Type B pancreatic cell (in vitro differentiated cells): Measurements from ENCODE around the gene RAB33B. TPM values are rescaled to one million over a fixed set of nuclear protein-coding genes. Genes with fewer than 3 reads are reported as not detected.
"Not testable (repeated sequence)": the region's sequence is repeated elsewhere in the genome, so short reads cannot be mapped to it uniquely, and the experiment has no call there.

ENCODE experiments used
- DNase-seq: peaks from one replicate; pipeline ENCODE4 v3.0.0; 2021; ENCODE audit warnings: mixed read lengths; ENCODE audit not compliant: unreplicated experiment; ENCODE audit errors: extremely low spot score
- H3K27ac Mint-ChIP-seq: 2 replicates; pipeline ENCODE4 v1.8.0; 2021; ENCODE audit warnings: mild to moderate bottlenecking, mixed read lengths
- H3K27me3 Mint-ChIP-seq: 2 replicates; pipeline ENCODE4 v1.8.0; 2021; ENCODE audit warnings: mixed read lengths
- H3K36me3 Mint-ChIP-seq: 2 replicates; pipeline ENCODE4 v1.8.0; 2021; ENCODE audit warnings: mixed read lengths
- H3K4me1 Mint-ChIP-seq: one replicate; pipeline ENCODE4 v1.8.0; 2021; ENCODE audit warnings: mixed read lengths; ENCODE audit not compliant: unreplicated experiment
- H3K4me3 Mint-ChIP-seq: 2 replicates; pipeline ENCODE4 v1.8.0; 2021; ENCODE audit warnings: mild to moderate bottlenecking, mixed read lengths
- H3K9me3 Mint-ChIP-seq: 2 replicates; pipeline ENCODE4 v1.8.0; 2021; ENCODE audit warnings: mixed read lengths
- total RNA-seq: library from RNA; stranded (reverse); gene quantifications from 2 replicates; pipeline ENCODE4 v1.2.1, GENCODE V29; 2021; ENCODE audit warnings: low replicate concordance
- TF ChIP-seq, protein P1 (sequence below): fragments of 200-600 bp; sonication (generic); conservative IDR thresholded peaks from 2 replicates; pipeline ENCODE4 v1.5.0; 2021; ENCODE audit warnings: antibody characterized with exemption, mild to moderate bottlenecking

RAB33B gene
- total RNA-seq, 1 donor from 2014 or later: 7.8 TPM

DNA sequence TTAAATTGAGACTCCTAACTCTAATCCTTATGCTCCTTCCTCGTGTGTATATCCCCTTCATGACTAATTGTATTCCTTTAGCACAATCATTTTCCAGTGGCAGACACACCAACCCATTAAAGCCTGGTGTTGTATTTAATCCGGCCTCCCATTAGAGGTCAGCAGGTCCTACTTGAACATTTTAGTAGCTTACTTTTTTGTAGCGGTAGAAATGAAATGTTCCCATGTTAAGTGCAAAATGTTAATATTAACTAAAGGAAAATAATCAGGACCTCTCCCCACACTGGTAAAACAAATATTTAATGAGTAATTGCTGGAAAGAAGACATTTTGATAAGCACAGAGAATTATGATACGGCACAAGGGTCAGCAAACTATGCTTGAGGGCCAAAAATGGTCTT is 3.4 kb downstream of the RAB33B start:
- Mint-ChIP-seq H3K4me1 (peaks cover 51% of the 10 kb centered on the region), H3K27ac (peak overlapping the region; percentile 41), H3K27me3 (no peaks in the 10 kb centered on the region), H3K4me3 (peak overlapping the region; percentile 63), H3K36me3 (peaks cover 9% of the 10 kb centered on the region), H3K9me3 (no peaks in the 10 kb centered on the region)
- TF ChIP-seq, protein P1, sequence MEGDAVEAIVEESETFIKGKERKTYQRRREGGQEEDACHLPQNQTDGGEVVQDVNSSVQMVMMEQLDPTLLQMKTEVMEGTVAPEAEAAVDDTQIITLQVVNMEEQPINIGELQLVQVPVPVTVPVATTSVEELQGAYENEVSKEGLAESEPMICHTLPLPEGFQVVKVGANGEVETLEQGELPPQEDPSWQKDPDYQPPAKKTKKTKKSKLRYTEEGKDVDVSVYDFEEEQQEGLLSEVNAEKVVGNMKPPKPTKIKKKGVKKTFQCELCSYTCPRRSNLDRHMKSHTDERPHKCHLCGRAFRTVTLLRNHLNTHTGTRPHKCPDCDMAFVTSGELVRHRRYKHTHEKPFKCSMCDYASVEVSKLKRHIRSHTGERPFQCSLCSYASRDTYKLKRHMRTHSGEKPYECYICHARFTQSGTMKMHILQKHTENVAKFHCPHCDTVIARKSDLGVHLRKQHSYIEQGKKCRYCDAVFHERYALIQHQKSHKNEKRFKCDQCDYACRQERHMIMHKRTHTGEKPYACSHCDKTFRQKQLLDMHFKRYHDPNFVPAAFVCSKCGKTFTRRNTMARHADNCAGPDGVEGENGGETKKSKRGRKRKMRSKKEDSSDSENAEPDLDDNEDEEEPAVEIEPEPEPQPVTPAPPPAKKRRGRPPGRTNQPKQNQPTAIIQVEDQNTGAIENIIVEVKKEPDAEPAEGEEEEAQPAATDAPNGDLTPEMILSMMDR: no peak
- no peak for DNase-seq

DNA sequence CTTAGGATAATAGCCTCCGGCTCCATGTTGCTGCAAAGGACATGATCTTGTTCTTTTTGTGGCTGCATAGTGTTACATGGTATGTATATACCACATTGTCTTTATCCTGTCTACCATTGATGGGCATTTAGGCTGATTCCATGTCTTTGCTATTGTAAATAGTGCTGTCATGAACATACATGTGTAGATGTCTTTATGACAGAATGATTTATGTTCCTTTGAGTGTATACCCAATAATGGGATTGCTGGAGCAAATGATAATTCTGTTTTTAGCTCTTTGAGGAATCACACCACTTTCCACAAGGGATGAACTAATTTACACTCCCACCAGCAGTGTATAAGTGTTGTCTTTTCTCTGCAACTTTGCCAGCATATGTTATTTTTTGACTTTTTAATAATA is 4.6 kb downstream of the RAB33B start:
- peak overlapping the region; percentile 17 for H3K27ac Mint-ChIP-seq
- no peaks in the 10 kb centered on the region for H3K9me3 Mint-ChIP-seq
- peak overlapping the region; percentile 47 for H3K4me3 Mint-ChIP-seq
- peaks cover 44% of the 10 kb centered on the region for H3K4me1 Mint-ChIP-seq
- H3K36me3 Mint-ChIP-seq: peaks cover 9% of the 10 kb centered on the region
- DNase-seq: no peak
- TF ChIP-seq, protein P1: no peak
- no peaks in the 10 kb centered on the region for H3K27me3 Mint-ChIP-seq

DNA sequence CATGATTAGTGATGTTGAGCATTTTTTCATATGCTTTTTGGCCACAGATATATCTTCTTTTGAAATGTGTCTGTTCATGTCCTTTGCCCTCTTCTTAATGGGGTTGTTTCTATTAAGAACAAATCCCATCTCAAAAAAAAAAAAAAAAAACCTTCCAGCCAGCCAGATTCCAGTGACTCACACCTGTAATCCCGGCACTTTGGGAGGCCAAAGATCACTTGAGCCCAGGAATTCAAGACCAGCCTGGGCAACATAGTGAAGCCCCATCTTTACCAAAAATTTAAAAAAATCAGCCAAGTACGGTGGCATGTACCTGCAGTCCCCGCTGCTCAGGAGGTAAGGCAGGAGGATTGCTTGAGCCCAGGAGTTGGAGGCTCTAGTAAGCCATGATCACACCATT is 5.1 kb downstream of the RAB33B start:
- Mint-ChIP-seq H3K9me3 (no peaks in the 10 kb centered on the region), H3K36me3 (peaks cover 9% of the 10 kb centered on the region), H3K4me3 (peak overlapping the region; percentile 18), H3K27me3 (no peaks in the 10 kb centered on the region), H3K4me1 (peaks cover 44% of the 10 kb centered on the region), H3K27ac (peak overlapping the region; percentile 17)
- TF ChIP-seq, protein P1: no peak
- no peak for DNase-seq

DNA sequence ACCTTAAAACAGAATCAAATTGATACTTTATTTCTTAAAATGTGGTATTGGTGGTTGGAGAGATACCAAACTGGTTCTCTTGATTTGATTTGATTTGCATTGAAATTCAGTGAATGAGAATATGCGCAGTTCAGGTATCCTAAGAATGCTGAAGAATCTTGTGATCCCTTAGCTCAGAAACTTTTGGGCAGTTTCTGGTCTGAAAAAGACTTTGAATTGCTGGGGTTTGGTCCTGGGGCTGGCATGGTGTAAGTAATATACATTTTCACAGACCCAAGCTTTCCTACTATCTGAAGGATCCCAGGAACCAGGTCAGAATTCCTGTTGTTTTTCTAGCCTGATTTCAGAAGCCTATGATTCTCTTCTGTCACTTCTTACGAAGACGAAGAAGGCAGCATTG is 6.6 kb downstream of the RAB33B start:
- H3K27ac Mint-ChIP-seq: no peak overlapping the region
- no peak for DNase-seq

GRCh38 chr4:139461022-139461628 is 7.2 kb downstream of the RAB33B start:
- peaks cover 26% of the 10 kb centered on the region for H3K4me1 Mint-ChIP-seq
- H3K4me3 Mint-ChIP-seq: no peak overlapping the region
- TF ChIP-seq, protein P1: no peak
- H3K9me3 Mint-ChIP-seq: no peaks in the 10 kb centered on the region
- peaks cover 9% of the 10 kb centered on the region for H3K36me3 Mint-ChIP-seq
- no peak for DNase-seq
- H3K27ac Mint-ChIP-seq: no peak overlapping the region
- no peaks in the 10 kb centered on the region for H3K27me3 Mint-ChIP-seq

More for the DNA sequence above, 6.6 kb downstream of the RAB33B start:
- TF ChIP-seq, protein P1: no peak
- Mint-ChIP-seq H3K4me1 (peaks cover 30% of the 10 kb centered on the region), H3K27me3 (no peaks in the 10 kb centered on the region), H3K36me3 (peaks cover 9% of the 10 kb centered on the region), H3K9me3 (no peaks in the 10 kb centered on the region), H3K4me3 (no peak overlapping the region)

- H3K4me3 Mint-ChIP-seq, DNase-seq, H3K4me1 Mint-ChIP-seq, H3K27ac Mint-ChIP-seq, H3K9me3 Mint-ChIP-seq, H3K27me3 Mint-ChIP-seq: not testable (repeated sequence)
- peaks cover 14% of the 10 kb centered on the region for H3K36me3 Mint-ChIP-seq
Measured at GRCh38 chr4:139464512-139464911, 10.6 kb downstream of the RAB33B start.
